NT2/D1 (cell line): Measurements from ENCODE around the gene CCNB2.

Source experiments
- SUZ12 ChIP-seq: IDR thresholded peaks from 2 replicates; pipeline ENCODE4 v1.6.1; 2011; ENCODE audit not compliant: insufficient read length, insufficient read depth; ENCODE audit errors: extremely low read depth
- YY1 ChIP-seq: IDR thresholded peaks from 2 replicates; pipeline ENCODE4 v1.6.1; 2011; ENCODE audit not compliant: insufficient read length, insufficient read depth
- ZNF274 ChIP-seq: IDR thresholded peaks from 2 replicates; pipeline ENCODE4 v1.6.1; 2011; ENCODE audit warnings: mild to moderate bottlenecking, low read depth, low read length

GRCh38 chr15:59094077-59094476, 10.9 kb upstream of the CCNB2 start:
- TF ChIP-seq YY1 (no peak), ZNF274 (no peak), SUZ12 (no peak)
